ENCODE results near the gene MYCN.

Gene MYCN

DNA sequence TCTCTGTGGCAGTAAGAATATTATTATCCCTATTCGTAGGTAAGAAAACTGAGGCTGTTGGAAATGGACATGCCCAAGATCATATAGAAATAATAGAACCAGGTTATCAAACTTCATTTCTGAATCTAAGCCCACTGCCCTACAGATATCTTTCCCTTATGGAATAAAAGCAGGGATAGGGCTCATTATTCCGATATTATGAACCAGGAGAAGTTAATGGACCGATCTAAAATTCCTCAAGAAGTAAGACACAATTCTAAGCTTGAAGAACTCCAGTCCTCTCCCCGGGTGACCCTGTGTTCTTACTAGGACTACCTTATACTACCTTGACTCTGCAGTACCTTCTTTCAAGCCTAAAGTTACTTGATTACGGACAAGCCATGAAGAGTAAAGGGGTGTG is 8.4 kb upstream of the MYCN start:
- H3K36me3 ChIP-seq (ENCODE audit: control insufficient read depth in 4 of 4, insufficient read depth in 4 of 4, low read length in 3 of 4), result no peaks in the 10 kb centered on the region
- DNase-seq, result no peak
- H3K4me1 ChIP-seq (ENCODE audit: control extremely low read depth in 1 of 4, control insufficient read depth in 4 of 4, insufficient read depth in 4 of 4, low read length in 3 of 4), result no peaks in the 10 kb centered on the region
- POLR2A ChIA-PET, result no interaction called here
- H3K27me3 ChIP-seq (replicated peaks in 2 of 5; ENCODE audit: control insufficient read depth in 4 of 5, insufficient read depth in 5 of 5, low read length in 4 of 5), result no peaks in the 10 kb centered on the region
- H3K27ac ChIP-seq (ENCODE audit: insufficient read depth in 1 of 2, low read depth in 1 of 2, low read length in 2 of 2, poor library complexity in 1 of 2, severe bottlenecking in 2 of 2), result no peak overlapping the region
- no peak overlapping the region for H3K4me3 ChIP-seq (ENCODE audit: control insufficient read depth in 1 of 7, extremely low read depth in 1 of 7, insufficient read depth in 4 of 7, low read depth in 2 of 7, low read length in 6 of 7)
- 100% methylated on average over 4 of the region's 5 CpGs for WGBS (ENCODE audit: insufficient coverage)
- CTCF ChIA-PET, result interaction anchor here (0.6 to 2.6 kb wide), 4 partner anchors 8 to 584 kb away, joined by 3 to 10 read pairs (median 3); no protein-coding TSS in a partner anchor
- no peaks in the 10 kb centered on the region for H3K9me3 ChIP-seq (ENCODE audit: control extremely low read depth in 1 of 5, control insufficient read depth in 4 of 5, insufficient read depth in 2 of 5, low read depth in 1 of 5, low read length in 4 of 5)

DNA sequence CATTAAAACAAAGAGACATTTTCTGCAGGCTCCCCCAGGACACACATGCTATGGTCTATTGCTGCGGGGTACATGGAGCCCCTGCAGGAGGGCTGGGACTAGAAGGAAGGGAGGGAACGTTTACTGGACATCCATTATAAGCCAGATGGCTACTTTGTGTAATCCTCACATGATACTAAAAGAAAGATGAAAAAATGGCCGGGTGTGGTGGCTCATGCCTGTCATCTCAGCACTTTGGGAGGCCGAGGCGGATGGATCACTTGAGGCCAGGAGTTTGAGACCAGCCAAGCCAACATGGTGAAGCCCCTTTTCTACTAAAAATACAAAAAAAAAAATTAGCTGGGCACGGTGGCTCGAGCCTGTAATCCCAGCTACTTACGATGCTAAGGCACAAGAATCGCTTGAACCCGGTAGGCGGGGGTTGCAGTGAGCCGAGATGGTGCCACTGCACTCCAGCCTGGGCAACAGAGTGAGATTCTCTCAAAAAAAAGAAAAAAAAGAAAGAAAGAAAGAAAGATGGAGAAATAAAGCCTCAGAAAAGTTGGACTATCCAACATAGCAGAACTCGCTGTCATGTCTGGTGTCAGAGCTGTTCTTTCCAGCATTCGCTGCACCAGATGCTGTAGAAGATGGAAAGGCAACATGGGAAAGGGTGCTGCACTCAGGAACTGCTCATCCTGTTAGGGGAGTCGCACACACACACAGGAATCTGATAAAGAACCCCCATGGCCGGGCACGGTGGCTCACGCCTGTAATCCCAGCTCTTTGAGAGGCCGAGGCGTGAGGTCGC is 7.8 kb upstream of the MYCN start:
- no peak overlapping the region for H3K27ac ChIP-seq (ENCODE audit: insufficient read depth in 1 of 2, low read depth in 1 of 2, low read length in 2 of 2, poor library complexity in 1 of 2, severe bottlenecking in 2 of 2)
- H3K36me3 ChIP-seq (ENCODE audit: control insufficient read depth in 4 of 4, insufficient read depth in 4 of 4, low read length in 3 of 4), result no peaks in the 10 kb centered on the region
- no peaks in the 10 kb centered on the region for H3K27me3 ChIP-seq (replicated peaks in 2 of 5; ENCODE audit: control insufficient read depth in 4 of 5, insufficient read depth in 5 of 5, low read length in 4 of 5)
- CTCF ChIA-PET, result interaction anchor here (0.6 to 1.3 kb wide), 4 partner anchors 9 to 584 kb away, joined by 3 read pairs; no protein-coding TSS in a partner anchor
- no peaks in the 10 kb centered on the region for H3K4me1 ChIP-seq (ENCODE audit: control extremely low read depth in 1 of 4, control insufficient read depth in 4 of 4, insufficient read depth in 4 of 4, low read length in 3 of 4)
- WGBS (ENCODE audit: insufficient coverage), result 95% methylated on average over 18 of the region's 21 CpGs
- POLR2A ChIA-PET, result no interaction called here
- H3K9me3 ChIP-seq (ENCODE audit: control extremely low read depth in 1 of 5, control insufficient read depth in 4 of 5, insufficient read depth in 2 of 5, low read depth in 1 of 5, low read length in 4 of 5), result no peaks in the 10 kb centered on the region
- no peak overlapping the region for H3K4me3 ChIP-seq (ENCODE audit: control insufficient read depth in 1 of 7, extremely low read depth in 1 of 7, insufficient read depth in 4 of 7, low read depth in 2 of 7, low read length in 6 of 7)
- DNase-seq, result no peak

DNA sequence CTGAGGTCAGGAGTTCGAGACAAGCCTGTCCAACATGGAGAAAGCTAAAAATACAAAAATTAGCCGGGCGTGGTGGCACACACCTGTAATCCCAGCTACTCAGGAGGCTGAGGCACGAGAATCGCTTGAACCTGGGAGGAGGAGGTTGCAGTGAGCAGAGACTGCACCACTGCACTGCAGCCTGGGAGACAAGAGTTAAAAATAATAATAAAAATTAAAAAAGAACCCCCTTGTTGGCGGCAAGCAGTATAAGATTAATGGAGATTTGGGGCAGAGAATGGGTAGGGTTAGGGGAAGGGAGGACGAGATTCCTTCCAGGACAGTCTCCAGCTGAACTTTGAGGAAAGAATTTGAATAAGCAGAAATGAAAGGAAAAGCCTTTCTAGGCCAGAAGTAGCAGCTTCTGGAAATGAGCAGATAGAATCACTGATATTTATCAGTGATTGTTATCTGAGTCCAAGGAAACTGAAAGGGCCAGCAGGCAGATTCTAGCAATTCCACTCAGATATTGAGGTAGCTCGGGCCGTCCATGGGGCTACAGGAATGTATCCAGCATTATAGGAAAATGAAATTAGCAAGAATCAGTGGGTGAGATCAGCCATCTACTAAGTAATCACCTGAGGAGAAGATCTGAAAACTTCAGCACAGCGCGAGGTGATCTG is 7.0 kb upstream of the MYCN start:
- Histone ChIP-seq H3K27me3 (replicated peaks in 2 of 5; ENCODE audit: control insufficient read depth in 4 of 5, insufficient read depth in 5 of 5, low read length in 4 of 5) (peaks cover 0 to 2% (median 0%) of the 10 kb centered on the region in 5 experiments), H3K36me3 (ENCODE audit: control insufficient read depth in 4 of 4, insufficient read depth in 4 of 4, low read length in 3 of 4) (no peaks in the 10 kb centered on the region), H3K27ac (ENCODE audit: insufficient read depth in 1 of 2, low read depth in 1 of 2, low read length in 2 of 2, poor library complexity in 1 of 2, severe bottlenecking in 2 of 2) (no peak overlapping the region), H3K4me3 (ENCODE audit: control insufficient read depth in 1 of 7, extremely low read depth in 1 of 7, insufficient read depth in 4 of 7, low read depth in 2 of 7, low read length in 6 of 7) (no peak overlapping the region), H3K9me3 (ENCODE audit: control extremely low read depth in 1 of 5, control insufficient read depth in 4 of 5, insufficient read depth in 2 of 5, low read depth in 1 of 5, low read length in 4 of 5) (no peaks in the 10 kb centered on the region), H3K4me1 (ENCODE audit: control extremely low read depth in 1 of 4, control insufficient read depth in 4 of 4, insufficient read depth in 4 of 4, low read length in 3 of 4) (no peaks in the 10 kb centered on the region)
- ChIA-PET POLR2A (no interaction called here), CTCF (interaction anchor here (1.2 kb wide), 1 partner anchor 560 kb away, joined by 3 read pairs; no protein-coding TSS in a partner anchor)
- WGBS (ENCODE audit: insufficient coverage), result 94% methylated on average over 9 of the region's 11 CpGs
- DNase-seq, result no peak

DNA sequence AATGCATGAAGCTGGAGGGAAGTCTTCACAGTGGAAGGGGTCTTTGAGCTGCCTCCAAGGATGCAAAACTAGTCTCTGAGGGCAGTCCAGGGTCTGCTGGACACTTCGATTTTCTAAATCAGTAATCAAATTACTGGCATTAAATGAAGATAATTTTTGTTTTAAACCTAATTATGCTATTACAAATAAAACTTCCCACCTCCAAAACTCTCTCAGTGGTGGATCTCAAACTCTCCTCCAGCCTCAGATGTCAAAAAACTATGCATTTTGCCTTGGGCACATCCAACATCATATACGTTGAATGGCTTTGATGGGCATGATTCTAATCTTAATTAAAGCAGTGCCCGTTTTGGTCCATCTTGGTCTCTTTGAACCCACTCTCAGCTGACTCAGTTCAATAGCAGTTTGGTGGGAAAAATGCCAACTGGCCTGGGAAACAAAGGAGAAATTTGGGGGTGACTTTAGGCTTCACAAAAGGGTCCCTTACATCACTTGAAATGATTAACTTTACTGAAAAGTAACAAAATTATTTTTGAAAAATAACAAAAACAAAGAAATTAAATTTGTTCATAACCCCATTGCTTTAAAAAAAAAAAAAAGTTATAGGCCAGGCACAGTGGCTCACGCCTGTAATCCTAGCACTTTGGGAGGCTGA is 5.9 kb upstream of the MYCN start:
- ChIA-PET POLR2A (no interaction called here), CTCF (interaction anchor here (1.4 kb wide), 1 partner anchor 11 kb away, joined by 4 read pairs; no protein-coding TSS in a partner anchor)
- Histone ChIP-seq H3K9me3 (ENCODE audit: control extremely low read depth in 1 of 5, control insufficient read depth in 4 of 5, insufficient read depth in 2 of 5, low read depth in 1 of 5, low read length in 4 of 5) (no peaks in the 10 kb centered on the region), H3K27me3 (replicated peaks in 2 of 5; ENCODE audit: control insufficient read depth in 4 of 5, insufficient read depth in 5 of 5, low read length in 4 of 5) (peaks cover 0 to 2% (median 0%) of the 10 kb centered on the region in 5 experiments), H3K4me1 (ENCODE audit: control extremely low read depth in 1 of 4, control insufficient read depth in 4 of 4, insufficient read depth in 4 of 4, low read length in 3 of 4) (peaks cover 0 to 3% (median 3%) of the 10 kb centered on the region in 4 experiments), H3K36me3 (ENCODE audit: control insufficient read depth in 4 of 4, insufficient read depth in 4 of 4, low read length in 3 of 4) (no peaks in the 10 kb centered on the region), H3K4me3 (ENCODE audit: control insufficient read depth in 1 of 7, extremely low read depth in 1 of 7, insufficient read depth in 4 of 7, low read depth in 2 of 7, low read length in 6 of 7) (no peak overlapping the region), H3K27ac (ENCODE audit: insufficient read depth in 1 of 2, low read depth in 1 of 2, low read length in 2 of 2, poor library complexity in 1 of 2, severe bottlenecking in 2 of 2) (no peak overlapping the region)
- no CpG with 5 or more reads among the region's 4 CpGs for WGBS (ENCODE audit: insufficient coverage)
- no peak for DNase-seq

DNA sequence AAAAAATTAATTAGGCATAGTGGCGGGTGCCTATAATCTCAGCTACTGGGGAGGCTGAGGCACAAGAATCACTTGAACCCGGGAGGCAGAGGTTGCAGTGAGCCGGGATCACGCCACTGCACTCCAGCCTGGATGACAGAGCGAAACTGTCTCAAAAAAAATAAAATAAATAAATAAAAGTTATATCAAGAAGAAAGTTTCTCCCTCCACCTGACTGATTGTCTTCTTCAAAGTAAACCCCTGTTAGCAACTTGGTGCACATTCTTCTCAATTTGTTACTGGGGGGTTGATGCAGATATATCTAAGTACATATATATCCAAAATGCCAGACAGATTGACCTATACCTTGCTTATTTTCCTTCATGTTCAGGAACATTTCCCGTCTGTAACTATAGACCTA is 5.2 kb upstream of the MYCN start:
- no peak overlapping the region for H3K4me3 ChIP-seq (ENCODE audit: control insufficient read depth in 1 of 7, extremely low read depth in 1 of 7, insufficient read depth in 4 of 7, low read depth in 2 of 7, low read length in 6 of 7)
- no peak overlapping the region for H3K27ac ChIP-seq (ENCODE audit: insufficient read depth in 1 of 2, low read depth in 1 of 2, low read length in 2 of 2, poor library complexity in 1 of 2, severe bottlenecking in 2 of 2)
- no peak for DNase-seq
- POLR2A ChIA-PET, result interaction anchor here (0.8 kb wide), 1 partner anchor 696 kb away, joined by 3 read pairs; no protein-coding TSS in a partner anchor
- WGBS (ENCODE audit: insufficient coverage), result no CpG with 5 or more reads among the region's 6 CpGs
- CTCF ChIA-PET, result interaction anchor here (1.4 to 2.4 kb wide), 2 partner anchors 11 to 573 kb away, joined by 4 to 8 read pairs; no protein-coding TSS in a partner anchor
- no peaks in the 10 kb centered on the region for H3K9me3 ChIP-seq (ENCODE audit: control extremely low read depth in 1 of 5, control insufficient read depth in 4 of 5, insufficient read depth in 2 of 5, low read depth in 1 of 5, low read length in 4 of 5)
- peaks cover 0 to 2% (median 0%) of the 10 kb centered on the region in 5 experiments for H3K27me3 ChIP-seq (replicated peaks in 2 of 5; ENCODE audit: control insufficient read depth in 4 of 5, insufficient read depth in 5 of 5, low read length in 4 of 5)
- H3K36me3 ChIP-seq (ENCODE audit: control insufficient read depth in 4 of 4, insufficient read depth in 4 of 4, low read length in 3 of 4), result no peaks in the 10 kb centered on the region
- peaks cover 0 to 11% (median 9%) of the 10 kb centered on the region in 4 experiments for H3K4me1 ChIP-seq (ENCODE audit: control extremely low read depth in 1 of 4, control insufficient read depth in 4 of 4, insufficient read depth in 4 of 4, low read length in 3 of 4)

DNA sequence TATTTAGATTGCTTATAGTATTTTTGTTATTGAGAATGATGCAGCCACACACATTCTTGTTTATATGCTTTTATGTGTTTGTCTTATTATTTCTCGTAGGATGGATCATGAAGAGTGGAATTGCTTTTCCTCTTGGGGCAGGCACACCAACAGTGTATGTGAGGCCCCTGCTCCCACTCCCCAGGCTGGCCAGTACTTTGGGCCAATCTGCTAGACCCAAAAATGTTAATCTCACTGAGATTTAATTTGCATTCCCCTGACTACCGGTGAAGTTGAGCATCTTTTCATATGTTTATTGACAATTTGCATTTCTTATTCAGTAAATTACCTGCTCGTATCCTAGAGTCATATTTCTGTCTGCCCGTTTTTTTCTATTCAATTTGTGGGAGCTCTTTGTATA is 4.7 kb upstream of the MYCN start:
- WGBS (ENCODE audit: insufficient coverage), result 100% methylated on average over 1 of the region's 4 CpGs
- no peak overlapping the region for H3K27ac ChIP-seq (ENCODE audit: insufficient read depth in 1 of 2, low read depth in 1 of 2, low read length in 2 of 2, poor library complexity in 1 of 2, severe bottlenecking in 2 of 2)
- peaks cover 0 to 12% (median 11%) of the 10 kb centered on the region in 4 experiments for H3K4me1 ChIP-seq (ENCODE audit: control extremely low read depth in 1 of 4, control insufficient read depth in 4 of 4, insufficient read depth in 4 of 4, low read length in 3 of 4)
- H3K36me3 ChIP-seq (ENCODE audit: control insufficient read depth in 4 of 4, insufficient read depth in 4 of 4, low read length in 3 of 4), result no peaks in the 10 kb centered on the region
- H3K9me3 ChIP-seq (ENCODE audit: control extremely low read depth in 1 of 5, control insufficient read depth in 4 of 5, insufficient read depth in 2 of 5, low read depth in 1 of 5, low read length in 4 of 5), result no peaks in the 10 kb centered on the region
- ChIA-PET POLR2A (interaction anchor here (0.8 kb wide), 1 partner anchor 696 kb away, joined by 3 read pairs; no protein-coding TSS in a partner anchor), CTCF (interaction anchor here (1.4 to 2.4 kb wide), 2 partner anchors 12 to 572 kb away, joined by 4 to 8 read pairs; no protein-coding TSS in a partner anchor)
- no peak for DNase-seq
- peaks cover 0 to 2% (median 0%) of the 10 kb centered on the region in 5 experiments for H3K27me3 ChIP-seq (replicated peaks in 2 of 5; ENCODE audit: control insufficient read depth in 4 of 5, insufficient read depth in 5 of 5, low read length in 4 of 5)
- no peak overlapping the region for H3K4me3 ChIP-seq (ENCODE audit: control insufficient read depth in 1 of 7, extremely low read depth in 1 of 7, insufficient read depth in 4 of 7, low read depth in 2 of 7, low read length in 6 of 7)

Data from common myeloid progenitor, CD34-positive (primary cell).